Astrocyte (in vitro differentiated cells and primary cell): ENCODE data around the gene KRTAP10-1. TPM values are rescaled to one million over a fixed set of nuclear protein-coding genes. Genes with fewer than 3 reads are reported as not detected.

Experiments used
- DNase-seq: peaks from one replicate; pipeline ENCODE4 v3.0.0-alpha.2; 2010; ENCODE audit warnings: low read depth
- FAIRE-seq: peaks from 2 replicates; lab custom pipeline; 2011; peaks lifted over from hg19 to GRCh38; lab: Jason Lieb, UNC
- H2AFZ ChIP-seq: 2 replicates; pipeline ENCODE4 v1.6.0; 2012; ENCODE audit warnings: low read depth, low read length, inconsistent platforms
- H3K27ac ChIP-seq: 2 replicates; pipeline ENCODE4 v1.5.1; 2011; ENCODE audit warnings: low read depth, low read length, inconsistent platforms
- H3K27me3 ChIP-seq: 2 replicates; pipeline ENCODE4 v1.6.0; 2011; ENCODE audit warnings: low read length, inconsistent platforms; ENCODE audit not compliant: insufficient read depth
- H3K36me3 ChIP-seq: 2 replicates; pipeline ENCODE4 v1.5.1; 2011; ENCODE audit warnings: low read length, inconsistent platforms; ENCODE audit not compliant: insufficient read depth
- H3K4me1 ChIP-seq: 2 replicates; pipeline ENCODE4 v1.5.1; 2011; ENCODE audit warnings: low read length, inconsistent platforms; ENCODE audit not compliant: insufficient read depth
- H3K4me2 ChIP-seq: 2 replicates; pipeline ENCODE4 v1.6.0; 2012; ENCODE audit warnings: low read length, inconsistent platforms
- H3K4me3 ChIP-seq: 2 replicates; pipeline ENCODE4 v1.5.1; 2011; ENCODE audit warnings: low read depth, mild to moderate bottlenecking, low read length, inconsistent platforms; ENCODE audit not compliant: insufficient read depth
- H3K79me2 ChIP-seq: 2 replicates; pipeline ENCODE4 v1.6.0; 2012; ENCODE audit warnings: mild to moderate bottlenecking, low read length, inconsistent platforms; ENCODE audit not compliant: insufficient read depth
- H3K9ac ChIP-seq: 2 replicates; pipeline ENCODE4 v1.6.0; 2012; ENCODE audit warnings: mild to moderate bottlenecking, low read length, inconsistent platforms
- H3K9me3 ChIP-seq: 2 replicates; pipeline ENCODE4 v1.5.1; 2012; ENCODE audit warnings: low read depth, mild to moderate bottlenecking, low read length, inconsistent platforms; ENCODE audit not compliant: insufficient read depth
- H4K20me1 ChIP-seq: 2 replicates; pipeline ENCODE4 v1.6.0; 2012; ENCODE audit warnings: low read length, inconsistent platforms; ENCODE audit not compliant: insufficient read depth
- H3K27ac Mint-ChIP-seq: one replicate; pipeline ENCODE4 v1.8.0; 2021; ENCODE audit warnings: mild to moderate bottlenecking, mixed read lengths; ENCODE audit not compliant: unreplicated experiment
- H3K27me3 Mint-ChIP-seq: one replicate; pipeline ENCODE4 v1.8.0; 2021; ENCODE audit warnings: low read depth, mixed read lengths; ENCODE audit not compliant: unreplicated experiment
- H3K36me3 Mint-ChIP-seq: one replicate; pipeline ENCODE4 v1.8.0; 2021; ENCODE audit warnings: low read depth, mixed read lengths; ENCODE audit not compliant: unreplicated experiment
- H3K4me1 Mint-ChIP-seq: one replicate; pipeline ENCODE4 v1.8.0; 2021; ENCODE audit warnings: low read depth, mixed read lengths; ENCODE audit not compliant: unreplicated experiment
- H3K4me3 Mint-ChIP-seq: one replicate; pipeline ENCODE4 v1.8.0; 2021; ENCODE audit warnings: mild to moderate bottlenecking, moderate library complexity, mixed read lengths; ENCODE audit not compliant: unreplicated experiment
- H3K9me3 Mint-ChIP-seq: one replicate; pipeline ENCODE4 v1.8.0; 2021; ENCODE audit warnings: mild to moderate bottlenecking, mixed read lengths; ENCODE audit not compliant: unreplicated experiment
- EZH2 ChIP-seq: IDR thresholded peaks from 2 replicates; pipeline ENCODE4 v1.6.1; 2012; ENCODE audit warnings: mild to moderate bottlenecking, low read length, inconsistent platforms; ENCODE audit not compliant: insufficient read depth
- total RNA-seq: library from RNA; stranded (reverse); gene quantifications from 2 replicates; pipeline ENCODE4 v1.2.1, GENCODE V29; 2021
- TF ChIP-seq, protein P1 (sequence below): IDR thresholded peaks from 2 replicates; pipeline ENCODE4 v1.5.1; 2011; ENCODE audit warnings: low read depth, mild to moderate bottlenecking, inconsistent platforms, low read length, moderate library complexity; ENCODE audit not compliant: insufficient read depth

Gene KRTAP10-1
- total RNA-seq, 1 donor from 2014 or later = not detected

DNA sequence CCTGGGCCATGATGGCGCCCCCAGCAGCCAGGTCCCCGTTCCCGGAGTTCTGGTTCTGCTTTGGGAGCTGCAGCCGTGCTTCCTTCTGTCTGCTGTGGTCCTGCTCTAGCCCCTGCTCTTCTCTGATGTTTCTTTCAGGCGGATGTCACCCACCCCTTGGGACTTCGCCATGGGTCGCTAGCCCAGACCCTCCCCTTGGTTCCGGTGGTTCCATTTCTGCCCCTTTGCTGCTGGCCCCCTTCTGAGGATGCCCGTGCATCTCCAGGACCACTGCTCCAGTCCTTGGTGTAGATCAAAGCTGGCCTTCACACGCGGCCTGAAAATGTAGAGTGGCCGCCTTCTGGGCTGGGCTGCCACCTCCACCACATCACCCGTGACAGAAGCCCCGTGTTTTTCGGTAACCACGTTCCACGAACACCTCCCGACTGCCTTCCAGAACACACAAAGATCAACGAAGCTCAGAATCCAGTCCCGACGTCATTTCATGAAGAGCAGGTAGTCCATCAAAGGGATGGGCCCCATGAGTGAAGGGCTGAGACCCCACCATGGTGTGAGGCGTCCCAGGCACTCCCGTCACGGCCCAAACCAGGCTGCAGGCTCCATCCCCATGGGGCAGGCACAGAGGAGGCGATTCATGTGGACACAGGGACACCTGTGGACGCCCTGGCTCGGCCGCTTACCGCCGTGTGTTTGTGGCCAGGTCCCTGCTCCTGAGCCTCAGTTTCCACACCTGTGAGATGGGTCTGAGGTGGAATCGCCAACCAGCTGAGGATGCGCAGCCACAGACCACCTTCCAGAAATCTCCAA, 24.4 kb downstream of the KRTAP10-1 start:
- peaks cover 1% of the 10 kb centered on the region for H3K4me1 Mint-ChIP-seq
- TF ChIP-seq EZH2 = no peak
- TF ChIP-seq, protein P1, sequence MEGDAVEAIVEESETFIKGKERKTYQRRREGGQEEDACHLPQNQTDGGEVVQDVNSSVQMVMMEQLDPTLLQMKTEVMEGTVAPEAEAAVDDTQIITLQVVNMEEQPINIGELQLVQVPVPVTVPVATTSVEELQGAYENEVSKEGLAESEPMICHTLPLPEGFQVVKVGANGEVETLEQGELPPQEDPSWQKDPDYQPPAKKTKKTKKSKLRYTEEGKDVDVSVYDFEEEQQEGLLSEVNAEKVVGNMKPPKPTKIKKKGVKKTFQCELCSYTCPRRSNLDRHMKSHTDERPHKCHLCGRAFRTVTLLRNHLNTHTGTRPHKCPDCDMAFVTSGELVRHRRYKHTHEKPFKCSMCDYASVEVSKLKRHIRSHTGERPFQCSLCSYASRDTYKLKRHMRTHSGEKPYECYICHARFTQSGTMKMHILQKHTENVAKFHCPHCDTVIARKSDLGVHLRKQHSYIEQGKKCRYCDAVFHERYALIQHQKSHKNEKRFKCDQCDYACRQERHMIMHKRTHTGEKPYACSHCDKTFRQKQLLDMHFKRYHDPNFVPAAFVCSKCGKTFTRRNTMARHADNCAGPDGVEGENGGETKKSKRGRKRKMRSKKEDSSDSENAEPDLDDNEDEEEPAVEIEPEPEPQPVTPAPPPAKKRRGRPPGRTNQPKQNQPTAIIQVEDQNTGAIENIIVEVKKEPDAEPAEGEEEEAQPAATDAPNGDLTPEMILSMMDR = no peak
- FAIRE-seq = no peak

DNA sequence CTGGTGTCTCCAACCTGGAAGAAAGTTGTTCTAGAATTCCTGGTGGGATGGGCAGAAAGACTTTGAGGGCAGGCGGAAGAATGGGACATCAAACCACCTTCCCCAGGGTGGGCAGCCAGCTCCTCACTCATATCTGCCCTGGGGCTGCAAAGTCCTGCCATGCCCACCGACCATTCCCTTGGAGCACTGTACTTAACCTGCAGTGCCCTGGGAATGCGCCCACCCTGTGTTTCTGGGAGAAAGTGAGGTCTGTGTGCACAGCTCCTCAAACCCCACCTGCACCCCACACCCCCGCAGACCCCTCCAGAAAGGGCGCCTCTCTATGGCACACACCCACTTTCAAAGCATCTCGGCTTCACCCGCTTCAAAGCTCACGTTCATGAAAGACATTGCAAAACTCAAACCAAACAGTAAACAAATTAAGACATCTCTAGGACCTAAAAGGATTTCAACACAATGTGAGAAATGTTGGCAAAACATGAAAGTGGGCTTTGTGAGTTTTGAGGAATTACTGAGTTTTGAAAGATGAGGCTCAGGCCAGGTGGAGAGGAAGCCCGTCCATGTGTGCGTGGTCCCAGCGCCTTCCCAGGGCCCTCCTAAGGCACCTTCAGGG, 25.1 kb downstream of the KRTAP10-1 start:
- DNase-seq (no peak), FAIRE-seq (no peak)
- no peak overlapping the region for H3K9ac ChIP-seq
- TF ChIP-seq EZH2 = no peak
- TF ChIP-seq, protein P1 = no peak
- H3K4me1 ChIP-seq = no peaks in the 10 kb centered on the region
- H3K4me2 ChIP-seq = no peak overlapping the region
- no peaks in the 10 kb centered on the region for H3K4me1 Mint-ChIP-seq
- no peaks in the 10 kb centered on the region for H3K27me3 ChIP-seq
- H3K36me3 Mint-ChIP-seq = peaks cover 4% of the 10 kb centered on the region
- H2AFZ ChIP-seq = no peak overlapping the region
- H3K9me3 ChIP-seq = no peaks in the 10 kb centered on the region
- H3K27ac Mint-ChIP-seq = no peak overlapping the region
- H3K9me3 Mint-ChIP-seq = peaks cover 15% of the 10 kb centered on the region
- H3K36me3 ChIP-seq = no peaks in the 10 kb centered on the region
- H3K27me3 Mint-ChIP-seq = peaks cover 51% of the 10 kb centered on the region
- no peaks in the 10 kb centered on the region for H3K79me2 ChIP-seq
- H4K20me1 ChIP-seq = no peaks in the 10 kb centered on the region
- no peak overlapping the region for H3K4me3 ChIP-seq
- H3K4me3 Mint-ChIP-seq = no peak overlapping the region
- H3K27ac ChIP-seq = no peak overlapping the region

More for the DNA sequence above, 24.4 kb downstream of the KRTAP10-1 start:
- Histone ChIP-seq H3K4me2 (no peak overlapping the region), H4K20me1 (no peaks in the 10 kb centered on the region), H3K9me3 (peaks cover under 1% of the 10 kb centered on the region), H2AFZ (no peak overlapping the region), H3K36me3 (no peaks in the 10 kb centered on the region), H3K79me2 (no peaks in the 10 kb centered on the region), H3K9ac (no peak overlapping the region), H3K4me3 (no peak overlapping the region), H3K27ac (no peak overlapping the region), H3K4me1 (no peaks in the 10 kb centered on the region), H3K27me3 (no peaks in the 10 kb centered on the region)
- Mint-ChIP-seq H3K27me3 (peaks cover 56% of the 10 kb centered on the region), H3K27ac (no peak overlapping the region), H3K36me3 (peaks cover 5% of the 10 kb centered on the region), H3K4me3 (no peak overlapping the region), H3K9me3 (peaks cover 21% of the 10 kb centered on the region)
- no peak for DNase-seq

DNA sequence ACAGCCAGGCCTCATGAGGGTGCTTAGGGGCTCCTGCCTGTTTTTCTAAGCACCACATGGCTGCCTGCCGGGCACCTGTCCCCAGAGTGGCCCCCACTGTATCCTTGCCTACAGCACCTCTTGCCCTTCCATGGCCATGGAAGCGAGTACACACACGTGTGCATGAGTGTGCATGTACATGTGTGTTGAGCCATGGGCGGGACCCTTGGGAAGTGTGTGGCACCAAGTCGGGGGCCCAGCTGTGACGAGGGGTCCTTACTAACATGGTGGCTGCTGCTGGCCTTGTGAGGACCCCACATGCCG, 25.8 kb downstream of the KRTAP10-1 start:
- H3K4me1 ChIP-seq = no peaks in the 10 kb centered on the region
- H3K79me2 ChIP-seq = no peaks in the 10 kb centered on the region
- TF ChIP-seq, protein P1 = no peak
- no peak for TF ChIP-seq EZH2
- H3K9me3 ChIP-seq = no peaks in the 10 kb centered on the region
- Mint-ChIP-seq H3K4me1 (no peaks in the 10 kb centered on the region), H3K9me3 (peaks cover 11% of the 10 kb centered on the region), H3K27ac (no peak overlapping the region), H3K4me3 (no peak overlapping the region), H3K36me3 (peaks cover 4% of the 10 kb centered on the region), H3K27me3 (peaks cover 50% of the 10 kb centered on the region)
- H3K4me2 ChIP-seq = no peak overlapping the region
- no peaks in the 10 kb centered on the region for H3K27me3 ChIP-seq
- no peak overlapping the region for H3K9ac ChIP-seq
- H2AFZ ChIP-seq = no peak overlapping the region
- H4K20me1 ChIP-seq = no peaks in the 10 kb centered on the region
- H3K27ac ChIP-seq = no peak overlapping the region
- FAIRE-seq (no peak), DNase-seq (no peak)
- H3K36me3 ChIP-seq = no peaks in the 10 kb centered on the region
- no peak overlapping the region for H3K4me3 ChIP-seq
